Spleen (tissue), 7 donors: ENCODE measurements around the gene TNS1.

Experiments
- POLR2A ChIP-seq, 3 donors: fragments of 450-650 bp; IDR thresholded peaks; one replicate each; pipeline ENCODE4 v1.5.1; 2017; ENCODE audit warnings: antibody characterized with exemption in 3 of 3, mild to moderate bottlenecking in 1 of 3
- TF ChIP-seq, protein P1 (sequence below), 11 experiments: fragments of 200-600 bp in 7 of 11; fragments of 450-650 bp in 4 of 11; sonication (generic) in 4 of 11; IDR thresholded peaks in 8 of 11; conservative IDR thresholded peaks in 3 of 11; 1 replicate in 7 of 11; 2 replicates in 4 of 11; pipeline versions ENCODE4 v1.4.0 to v1.8.0; 2016 to 2021; ENCODE audit warnings: antibody characterized with exemption in 11 of 11, inconsistent platforms in 4 of 11, mild to moderate bottlenecking in 1 of 11
- donor health status: DM: no; HTN: no; CAD: no; lungs with moderate emphysema.
- donor health status: DM: no; HTN: no; CAD: no.
- donor health status: DM: no; HTN: no; CAD: no.

DNA sequence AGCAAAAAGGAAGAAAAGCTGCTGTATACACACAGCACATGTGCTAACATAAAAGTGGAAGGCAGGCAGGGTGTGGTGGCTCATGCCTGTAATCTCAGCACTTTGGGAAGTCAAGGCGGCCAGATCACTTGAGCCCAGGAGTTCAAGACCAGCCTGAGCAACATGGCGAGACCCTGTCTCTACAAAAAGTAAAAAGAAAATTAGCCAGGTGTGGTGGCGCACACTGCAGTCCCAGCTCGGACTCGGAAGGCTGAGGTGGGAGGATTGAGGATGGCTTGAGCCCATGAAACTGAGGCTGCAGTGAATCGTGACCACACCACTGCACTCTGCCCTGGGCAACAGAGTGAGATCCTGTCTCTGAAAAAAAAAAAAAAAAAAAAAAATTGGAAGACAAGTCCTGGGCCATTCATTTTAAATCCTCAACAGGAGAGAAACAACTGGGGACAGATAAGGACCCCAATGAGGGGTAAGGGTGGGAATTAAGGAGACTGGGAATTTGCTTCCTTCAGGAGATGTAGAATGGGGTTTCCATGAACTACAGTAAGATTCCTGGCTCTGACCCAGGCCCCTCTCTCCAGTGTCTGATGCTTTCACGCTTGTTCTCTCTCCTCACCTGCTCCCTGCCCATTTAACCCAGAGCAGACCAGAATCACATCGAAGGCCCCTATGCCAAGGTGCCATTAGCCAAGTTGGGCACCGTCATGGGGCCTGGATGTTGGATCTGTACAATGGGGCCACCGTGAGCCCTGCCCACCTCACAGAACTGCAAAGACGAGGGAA is 29.6 kb downstream of the TNS1 start:
- TF ChIP-seq POLR2A (IDR thresholded peaks at IDR 0.05): no peak
- TF ChIP-seq, protein P1, sequence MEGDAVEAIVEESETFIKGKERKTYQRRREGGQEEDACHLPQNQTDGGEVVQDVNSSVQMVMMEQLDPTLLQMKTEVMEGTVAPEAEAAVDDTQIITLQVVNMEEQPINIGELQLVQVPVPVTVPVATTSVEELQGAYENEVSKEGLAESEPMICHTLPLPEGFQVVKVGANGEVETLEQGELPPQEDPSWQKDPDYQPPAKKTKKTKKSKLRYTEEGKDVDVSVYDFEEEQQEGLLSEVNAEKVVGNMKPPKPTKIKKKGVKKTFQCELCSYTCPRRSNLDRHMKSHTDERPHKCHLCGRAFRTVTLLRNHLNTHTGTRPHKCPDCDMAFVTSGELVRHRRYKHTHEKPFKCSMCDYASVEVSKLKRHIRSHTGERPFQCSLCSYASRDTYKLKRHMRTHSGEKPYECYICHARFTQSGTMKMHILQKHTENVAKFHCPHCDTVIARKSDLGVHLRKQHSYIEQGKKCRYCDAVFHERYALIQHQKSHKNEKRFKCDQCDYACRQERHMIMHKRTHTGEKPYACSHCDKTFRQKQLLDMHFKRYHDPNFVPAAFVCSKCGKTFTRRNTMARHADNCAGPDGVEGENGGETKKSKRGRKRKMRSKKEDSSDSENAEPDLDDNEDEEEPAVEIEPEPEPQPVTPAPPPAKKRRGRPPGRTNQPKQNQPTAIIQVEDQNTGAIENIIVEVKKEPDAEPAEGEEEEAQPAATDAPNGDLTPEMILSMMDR (IDR thresholded peaks at IDR 0.05 in 8 of 11, conservative IDR thresholded peaks at IDR 0.05 in 3 of 11): no peak
